ENCODE results near the gene TCAP.
"Not testable (repeated sequence)": the region's sequence is repeated elsewhere in the genome, so short reads cannot be mapped to it uniquely, and the experiment has no call there.

TCAP gene

GRCh38 chr17:39704821-39705551 lies 39.8 kb downstream of the TCAP start:
- no peak for DNase-seq (ENCODE audit: low read depth in 2 of 2)

GRCh38 chr17:39705786-39706348 lies 40.7 kb downstream of the TCAP start:
- DNase-seq (ENCODE audit: low read depth in 2 of 2) = no peak

- DNase-seq (ENCODE audit: low read depth in 2 of 2) = no peak
These were observed 41.2 kb downstream of the TCAP start for GRCh38 chr17:39706383-39706782.

GRCh38 chr17:39706921-39707337 lies 41.8 kb downstream of the TCAP start:
- no peak for DNase-seq (ENCODE audit: low read depth in 2 of 2)

GRCh38 chr17:39709319-39709997 lies 44.3 kb downstream of the TCAP start:
- no peak for DNase-seq (ENCODE audit: low read depth in 2 of 2)

GRCh38 chr17:39709998-39710964 lies 45.1 kb downstream of the TCAP start:
- no peak for DNase-seq (ENCODE audit: low read depth in 2 of 2)

GRCh38 chr17:39711071-39711470 lies 45.9 kb downstream of the TCAP start:
- DNase-seq (ENCODE audit: low read depth in 2 of 2) = not testable (repeated sequence)

- DNase-seq (ENCODE audit: low read depth in 2 of 2) = no peak
These were observed 46.7 kb downstream of the TCAP start for GRCh38 chr17:39711851-39712250.

- DNase-seq (ENCODE audit: low read depth in 2 of 2) = no peak
These were observed 49.1 kb downstream of the TCAP start for GRCh38 chr17:39714234-39714633.

- DNase-seq (ENCODE audit: low read depth in 2 of 2) = no peak
These were observed 50.4 kb downstream of the TCAP start for GRCh38 chr17:39715375-39716072.
